ENCODE measurements around the gene YTHDF2. TPM values are rescaled to one million over a fixed set of nuclear protein-coding genes. Genes with fewer than 3 reads are reported as not detected.
A peak's percentile ranks its signal among the peaks of the same experiment; 100 is the strongest.
"Not testable (repeated sequence)": the region's sequence is repeated elsewhere in the genome, so short reads cannot be mapped to it uniquely, and the experiment has no call there.

YTHDF2 gene
- 10 to 100 TPM; 75.4 to 76.6 TPM for total RNA-seq
- polyA plus RNA-seq: 100 to 1,000 TPM; 117 to 128 (median 118) TPM
- 93.5 to 166 (median 118) reads per million in 6 experiments for total RNA-seq

GRCh38 chr1:28736450-28737306 lies at the start of gene YTHDF2:
Gene YTHDF2, plus strand, starts transcription at chr1:28736940. Its CDS starts 181 bp downstream, at chr1:28737121.
- DNase-seq: peak; percentile 93 to 99 (median 98)
- POLR2A ChIA-PET: interaction anchor here (0.6 to 3.9 kb wide), 34 partner anchors 8 to 1011 kb away, joined by 3 to 93 read pairs (median 4); partner anchors contain the start of genes EYA3, FAM76A, GMEB1 and MED18

DNA sequence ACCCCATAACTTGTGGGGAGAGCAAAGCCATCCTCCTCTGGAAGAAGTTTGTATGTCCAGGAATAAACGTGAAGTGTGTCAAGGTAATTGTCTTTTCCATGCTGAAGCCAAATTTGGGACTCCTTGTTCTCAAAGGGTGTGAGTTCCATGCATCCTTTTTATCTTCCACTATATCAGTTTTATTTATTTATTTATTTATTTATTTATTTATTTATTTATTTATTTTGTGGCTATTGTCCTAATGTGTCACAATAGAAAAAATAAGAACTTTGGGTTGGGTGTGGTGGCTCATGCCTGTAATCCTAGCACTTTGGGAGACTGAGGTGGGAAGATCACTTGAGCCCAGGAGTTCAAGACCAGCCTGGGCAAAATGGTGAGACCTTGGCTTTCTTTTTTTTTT lies 45.1 kb upstream of the YTHDF2 start:
- not testable (repeated sequence) for ATAC-seq, H3K9me3 Mint-ChIP-seq, H3K4me3 Mint-ChIP-seq, H3K27me3 Mint-ChIP-seq, H3K4me1 Mint-ChIP-seq, DNase-seq
- Mint-ChIP-seq H3K27ac (peak overlapping the region in 1 of 10 donors; percentile 7), H3K36me3 (peaks cover 5 to 69% (median 15%) of the 10 kb centered on the region in 3 donors)
- POLR2A ChIA-PET: interaction anchor here (0.7 kb wide), 2 partner anchors 42 to 848 kb away, joined by 3 to 5 read pairs; no protein-coding TSS in a partner anchor

More at GRCh38 chr1:28736450-28737306, at the start of gene YTHDF2:
- Mint-ChIP-seq H3K27ac (peak within 1 kb of the TSS; percentile 93 to 99 (median 96)), H3K9me3 (no peaks in the 10 kb centered on the region), H3K27me3 (no peaks in the 10 kb centered on the region), H3K4me3 (peak within 1 kb of the TSS; percentile 91 to 100 (median 96)), H3K4me1 (peaks cover 10 to 43% (median 38%) of the 10 kb centered on the region in 4 donors), H3K36me3 (peaks cover 0 to 39% (median 9%) of the 10 kb centered on the region in 3 donors)
- ATAC-seq: peak; percentile 92 to 93

DNA sequence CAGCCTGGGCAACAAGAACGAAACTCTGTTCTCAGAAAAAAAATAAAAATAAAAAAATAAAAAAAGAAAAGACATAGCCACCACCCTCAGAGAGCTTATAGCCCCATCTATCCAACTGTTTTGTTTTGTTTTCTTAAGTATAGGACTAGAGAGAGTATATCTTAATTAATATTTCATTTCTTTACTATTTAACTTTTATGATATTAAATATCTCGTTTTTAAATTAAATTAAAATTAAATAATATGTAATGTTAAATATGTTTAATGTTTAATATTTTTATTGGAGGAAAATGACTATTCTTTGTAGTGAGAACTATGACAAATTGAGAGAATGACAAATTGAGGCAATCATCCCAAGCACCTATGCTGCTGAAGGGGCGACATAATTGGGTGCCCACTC lies 33.1 kb upstream of the YTHDF2 start:
- ATAC-seq: no peak
- Mint-ChIP-seq H3K36me3 (peaks cover 5 to 89% (median 25%) of the 10 kb centered on the region in 3 donors), H3K9me3 (no peaks in the 10 kb centered on the region), H3K27me3 (no peaks in the 10 kb centered on the region), H3K27ac (no peak overlapping the region), H3K4me3 (no peak overlapping the region), H3K4me1 (peaks cover 0 to 2% (median 0%) of the 10 kb centered on the region in 4 donors)
- DNase-seq: no peak
- POLR2A ChIA-PET: interaction anchor here (2.5 kb wide), 1 partner anchor 33 kb away, joined by 8 read pairs; the partner anchor contains the start of gene YTHDF2

DNA sequence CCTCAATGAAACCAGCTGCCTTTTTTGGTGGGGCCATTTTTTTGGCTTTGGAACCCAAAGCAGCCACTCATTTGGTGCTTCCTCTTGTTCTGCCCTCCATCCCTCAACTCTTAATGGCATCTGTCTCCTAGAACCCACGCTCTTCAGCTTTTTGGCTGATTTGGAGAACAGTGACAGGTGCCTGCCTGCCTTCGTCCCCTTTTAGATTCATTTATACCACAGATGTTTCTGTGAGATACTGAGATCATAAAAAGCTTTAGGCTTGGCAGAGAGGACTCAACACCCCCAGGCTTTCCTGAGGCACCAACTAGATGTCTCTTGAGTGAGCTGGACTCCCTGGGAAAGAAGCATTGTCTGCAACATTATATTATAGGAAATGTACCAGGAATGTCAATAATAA lies 20.4 kb upstream of the YTHDF2 start:
- DNase-seq (no peak), ATAC-seq (no peak)
- Mint-ChIP-seq H3K9me3 (no peaks in the 10 kb centered on the region), H3K36me3 (peaks cover 0 to 50% (median 11%) of the 10 kb centered on the region in 3 donors), H3K4me3 (no peak overlapping the region), H3K4me1 (peaks cover 0 to 6% (median 2%) of the 10 kb centered on the region in 4 donors), H3K27me3 (no peaks in the 10 kb centered on the region), H3K27ac (no peak overlapping the region)
- POLR2A ChIA-PET: interaction anchor here (0.6 to 0.7 kb wide), 2 partner anchors 202 to 481 kb away, joined by 3 read pairs; no protein-coding TSS in a partner anchor

GRCh38 chr1:28718166-28718565 lies 18.6 kb upstream of the YTHDF2 start:
- peak overlapping the region in 4 of 10 donors; percentile 4 to 75 (median 27) for H3K27ac Mint-ChIP-seq
- DNase-seq (no peak), ATAC-seq (no peak)
- peaks cover 0 to 6% (median 2%) of the 10 kb centered on the region in 4 donors for H3K4me1 Mint-ChIP-seq
- POLR2A ChIA-PET: interaction anchor here (0.5 to 2.8 kb wide), 3 partner anchors 21 to 158 kb away, joined by 4 to 7 read pairs (median 6); partner anchors contain the start of gene TAF12
- H3K36me3 Mint-ChIP-seq: peaks cover 0 to 32% (median 11%) of the 10 kb centered on the region in 3 donors
- H3K27me3 Mint-ChIP-seq: no peaks in the 10 kb centered on the region
- no peak overlapping the region for H3K4me3 Mint-ChIP-seq
- H3K9me3 Mint-ChIP-seq: no peaks in the 10 kb centered on the region

DNA sequence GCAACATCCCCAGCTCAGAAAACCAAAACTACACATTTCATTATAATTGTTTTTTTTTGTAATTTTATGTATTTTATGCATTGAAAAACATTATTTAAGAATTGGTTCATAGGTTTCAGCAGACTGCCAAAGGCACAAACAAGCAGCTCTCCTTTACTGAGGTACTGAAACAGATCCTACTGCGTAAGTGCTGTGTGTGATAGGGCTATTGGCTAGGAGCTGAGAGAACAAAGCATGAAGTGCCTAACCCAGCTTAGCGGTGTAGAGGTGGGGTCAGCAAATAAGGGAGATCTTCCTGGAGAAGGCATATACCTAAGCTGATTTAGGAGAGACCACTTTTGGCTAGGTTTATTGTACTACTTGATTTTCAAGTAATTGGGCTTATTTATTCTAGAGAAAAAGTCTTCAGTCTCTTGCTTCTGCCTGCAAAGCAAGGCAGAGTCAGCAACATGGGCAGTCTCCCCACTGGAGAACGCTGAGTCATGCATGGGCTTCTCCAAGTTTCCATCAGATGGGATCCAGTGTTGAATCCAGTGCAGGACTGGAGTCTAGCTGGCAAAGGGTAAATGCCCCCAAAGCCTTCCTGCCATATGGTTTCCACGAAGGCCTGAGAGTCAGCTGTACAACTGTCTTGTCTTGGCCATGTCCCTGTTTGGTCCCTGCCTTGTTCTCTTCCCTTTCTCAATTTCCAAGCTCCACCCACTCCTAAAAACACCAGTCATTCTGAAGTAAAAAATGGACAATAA lies 18.0 kb upstream of the YTHDF2 start:
- ATAC-seq: no peak
- no peak overlapping the region for H3K4me3 Mint-ChIP-seq
- H3K4me1 Mint-ChIP-seq: peaks cover 0 to 6% (median 2%) of the 10 kb centered on the region in 4 donors
- H3K27me3 Mint-ChIP-seq: no peaks in the 10 kb centered on the region
- no peaks in the 10 kb centered on the region for H3K9me3 Mint-ChIP-seq
- peaks cover 0 to 26% (median 8%) of the 10 kb centered on the region in 3 donors for H3K36me3 Mint-ChIP-seq
- POLR2A ChIA-PET: interaction anchor here (0.5 to 2.8 kb wide), 2 partner anchors 21 to 75 kb away, joined by 6 to 7 read pairs; partner anchors contain the start of gene TAF12
- no peak for DNase-seq
- peak overlapping the region in 6 of 10 donors; percentile 8 to 77 (median 49) for H3K27ac Mint-ChIP-seq

GRCh38 chr1:28719332-28719619 lies 17.5 kb upstream of the YTHDF2 start:
- Mint-ChIP-seq H3K36me3 (peaks cover 0 to 21% (median 3%) of the 10 kb centered on the region in 3 donors), H3K4me3 (no peak overlapping the region), H3K4me1 (peaks cover 0 to 6% (median 2%) of the 10 kb centered on the region in 4 donors), H3K9me3 (no peaks in the 10 kb centered on the region), H3K27ac (peak overlapping the region in 5 of 10 donors; percentile 8 to 77 (median 25)), H3K27me3 (no peaks in the 10 kb centered on the region)
- ATAC-seq (no peak), DNase-seq (no peak)
- POLR2A ChIA-PET: interaction anchor here (2.8 kb wide), 1 partner anchor 76 kb away, joined by 7 read pairs; the partner anchor contains the start of gene TAF12

DNA sequence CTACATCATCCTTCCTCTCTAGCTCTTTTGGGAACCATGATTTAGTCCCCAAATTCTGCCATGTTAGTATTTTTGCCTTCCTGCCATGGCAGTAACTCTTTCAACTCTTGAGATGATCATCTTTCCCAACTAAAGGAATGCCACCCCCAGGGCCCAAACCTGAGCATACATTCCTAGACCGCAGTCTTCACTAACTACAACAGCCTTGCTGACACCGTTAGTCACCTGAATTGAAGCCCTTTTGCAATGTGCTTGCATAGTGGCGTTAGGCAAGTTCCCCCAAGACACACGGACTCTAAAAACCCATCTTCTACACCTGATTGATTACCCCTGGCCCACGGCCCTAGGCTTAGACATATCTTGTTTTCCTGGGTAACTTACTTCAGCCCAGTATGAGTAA lies 16.4 kb upstream of the YTHDF2 start:
- H3K27ac Mint-ChIP-seq: peak overlapping the region in 2 of 10 donors; percentile 27 to 71
- POLR2A ChIA-PET: interaction anchor here (2.8 kb wide), 1 partner anchor 77 kb away, joined by 7 read pairs; the partner anchor contains the start of gene TAF12
- ATAC-seq: no peak

DNA sequence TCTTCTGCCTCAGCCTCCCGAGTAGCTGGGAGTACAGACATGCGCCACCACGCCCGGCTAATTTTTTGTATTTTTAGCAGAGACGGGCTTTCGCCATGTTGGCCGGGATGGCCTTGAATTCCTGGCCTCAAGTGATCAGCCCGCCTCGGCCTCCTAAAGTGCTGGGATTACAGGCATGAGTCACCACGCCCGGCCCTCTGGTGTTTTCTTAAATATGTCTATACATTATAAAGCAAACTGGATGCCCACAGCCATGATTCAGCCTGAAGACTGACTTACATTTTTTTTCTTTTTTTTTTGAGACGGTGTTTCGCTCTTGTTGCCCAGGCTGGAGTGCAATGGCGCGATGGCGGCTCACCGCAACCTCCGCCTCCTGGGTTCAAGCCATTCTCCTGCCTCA lies 14.8 kb upstream of the YTHDF2 start:
- H3K4me3 Mint-ChIP-seq, DNase-seq, H3K36me3 Mint-ChIP-seq, ATAC-seq, H3K4me1 Mint-ChIP-seq, H3K27me3 Mint-ChIP-seq, H3K27ac Mint-ChIP-seq, POLR2A ChIA-PET, H3K9me3 Mint-ChIP-seq: not testable (repeated sequence)

More for the DNA sequence above, 16.4 kb upstream of the YTHDF2 start:
- no peaks in the 10 kb centered on the region for H3K27me3 Mint-ChIP-seq
- peaks cover 0 to 6% (median 2%) of the 10 kb centered on the region in 4 donors for H3K4me1 Mint-ChIP-seq
- H3K4me3 Mint-ChIP-seq: no peak overlapping the region
- DNase-seq: no peak
- H3K36me3 Mint-ChIP-seq: peaks cover 0 to 12% (median 0%) of the 10 kb centered on the region in 3 donors
- no peaks in the 10 kb centered on the region for H3K9me3 Mint-ChIP-seq

GRCh38 chr1:28725365-28725764 lies 11.4 kb upstream of the YTHDF2 start:
- H3K36me3 Mint-ChIP-seq, H3K4me1 Mint-ChIP-seq, H3K9me3 Mint-ChIP-seq, DNase-seq, ATAC-seq, H3K4me3 Mint-ChIP-seq, H3K27me3 Mint-ChIP-seq: not testable (repeated sequence)
- H3K27ac Mint-ChIP-seq: peak overlapping the region in 1 of 10 donors; percentile 47
- POLR2A ChIA-PET: interaction anchor here (0.7 kb wide), 2 partner anchors 50 to 56 kb away, joined by 3 to 4 read pairs; no protein-coding TSS in a partner anchor

DNA sequence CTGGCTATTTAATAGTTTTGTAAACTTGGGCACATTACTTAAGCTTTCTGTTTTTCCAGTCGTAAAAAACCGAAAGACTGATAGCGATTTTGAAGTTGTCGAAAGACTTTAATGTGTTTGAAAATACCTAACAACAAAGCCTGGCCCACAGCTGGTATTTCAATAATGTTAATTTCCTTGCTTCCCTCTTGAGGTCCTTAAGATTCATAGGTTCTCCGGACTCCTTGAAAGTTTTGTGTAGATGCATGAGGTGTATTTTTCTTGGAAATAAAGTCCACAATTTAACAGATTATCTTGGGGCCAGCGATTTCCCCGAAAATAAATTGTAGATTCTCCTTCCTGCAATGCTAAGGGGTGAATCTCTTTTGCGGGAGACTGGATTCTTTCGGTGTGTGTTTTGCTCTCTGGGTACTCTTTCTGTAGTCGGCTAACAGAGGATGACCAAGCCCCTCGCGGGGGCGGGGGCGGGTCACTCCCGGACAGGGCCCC lies 735 bp upstream of the YTHDF2 start:
- peaks cover 10 to 38% (median 35%) of the 10 kb centered on the region in 4 donors for H3K4me1 Mint-ChIP-seq
- no peak for ATAC-seq

More for the DNA sequence above, 735 bp upstream of the YTHDF2 start:
- H3K4me3 Mint-ChIP-seq: peak overlapping the region; percentile 91 to 100 (median 96)
- peaks cover 0 to 33% (median 9%) of the 10 kb centered on the region in 3 donors for H3K36me3 Mint-ChIP-seq
- no peaks in the 10 kb centered on the region for H3K9me3 Mint-ChIP-seq
- POLR2A ChIA-PET: interaction anchor here (0.6 to 3.9 kb wide), 26 partner anchors 9 to 1010 kb away, joined by 3 to 93 read pairs (median 5); partner anchors contain the start of genes EYA3, FAM76A, GMEB1 and MED18
- DNase-seq: no peak
- no peaks in the 10 kb centered on the region for H3K27me3 Mint-ChIP-seq
- H3K27ac Mint-ChIP-seq: peak overlapping the region; percentile 89 to 99 (median 95)
